Activated T-helper 1 cell treated with Interleukin-2 at 50 U/mL for 16 hours (primary cell): Measurements from ENCODE around the gene PRRX2.
"Not testable (repeated sequence)": the region's sequence is repeated elsewhere in the genome, so short reads cannot be mapped to it uniquely, and the experiment has no call there.

Experiments
- DNase-seq: peaks from one replicate; pipeline ENCODE4 v3.0.0-alpha.2; 2020; ENCODE audit warnings: low read depth

Gene PRRX2

GRCh38 chr9:129636343-129636742, 29.1 kb upstream of the PRRX2 start:
- not testable (repeated sequence) for DNase-seq

GRCh38 chr9:129637102-129637501, 28.3 kb upstream of the PRRX2 start:
- DNase-seq: no peak

GRCh38 chr9:129637673-129638439, 27.6 kb upstream of the PRRX2 start:
- no peak for DNase-seq

- DNase-seq: no peak
These were observed 26.3 kb upstream of the PRRX2 start for GRCh38 chr9:129639034-129639630.

GRCh38 chr9:129639756-129640085, 25.7 kb upstream of the PRRX2 start:
- DNase-seq: no peak

- no peak for DNase-seq
These were observed 25.2 kb upstream of the PRRX2 start for GRCh38 chr9:129640086-129640870.

GRCh38 chr9:129640871-129641749, 24.3 kb upstream of the PRRX2 start:
- no peak for DNase-seq

GRCh38 chr9:129641750-129642585, 23.5 kb upstream of the PRRX2 start, which contains the start of gene ASB6:
TSS of gene ASB6 (minus strand) at chr9:129642151. CDS start at chr9:129641999, 152 bp downstream.
- DNase-seq: peak; percentile 90

- DNase-seq: no peak
These were observed 21.7 kb upstream of the PRRX2 start for GRCh38 chr9:129643706-129644105.

GRCh38 chr9:129644365-129644764, 21.1 kb upstream of the PRRX2 start:
- DNase-seq: no peak

GRCh38 chr9:129644902-129645301, 20.5 kb upstream of the PRRX2 start:
- DNase-seq: no peak

- DNase-seq: no peak
These were observed 19.2 kb upstream of the PRRX2 start for GRCh38 chr9:129646252-129646651.

- no peak for DNase-seq
These were observed 18.8 kb upstream of the PRRX2 start for GRCh38 chr9:129646654-129647053.

GRCh38 chr9:129647635-129648034, 17.8 kb upstream of the PRRX2 start:
- no peak for DNase-seq

- no peak for DNase-seq
These were observed 17.2 kb upstream of the PRRX2 start for GRCh38 chr9:129648092-129648763.

- DNase-seq: no peak
These were observed 16.7 kb upstream of the PRRX2 start for GRCh38 chr9:129648764-129649115.

GRCh38 chr9:129649726-129650679, 15.4 kb upstream of the PRRX2 start:
- DNase-seq: no peak

GRCh38 chr9:129650680-129651235, 14.7 kb upstream of the PRRX2 start:
- no peak for DNase-seq
